Stimulated activated naive CD8-positive, alpha-beta T cell treated with anti-CD3 and anti-CD28 coated beads, Interleukin-15, Interleukin-2, amounts not matched to agents 100 ng/mL and 50 ng/mL, for 24 hours (primary cell): ENCODE data around the gene ZDHHC15.
"Not testable (repeated sequence)": the region's sequence is repeated elsewhere in the genome, so short reads cannot be mapped to it uniquely, and the experiment has no call there.

Experiments
- H3K27ac Mint-ChIP-seq: one replicate; pipeline ENCODE4 v1.8.0; 2021; ENCODE audit warnings: mild to moderate bottlenecking, mixed read lengths
- H3K27me3 Mint-ChIP-seq: one replicate; pipeline ENCODE4 v1.8.0; 2021; ENCODE audit warnings: mixed read lengths
- H3K36me3 Mint-ChIP-seq: one replicate; pipeline ENCODE4 v1.8.0; 2021; ENCODE audit warnings: low read depth, mixed read lengths
- H3K4me1 Mint-ChIP-seq: one replicate; pipeline ENCODE4 v1.8.0; 2021; ENCODE audit warnings: low read depth, mixed read lengths
- H3K4me3 Mint-ChIP-seq: one replicate; pipeline ENCODE4 v1.8.0; 2021; ENCODE audit warnings: mild to moderate bottlenecking, mixed read lengths
- H3K9me3 Mint-ChIP-seq: one replicate; pipeline ENCODE4 v1.8.0; 2021; ENCODE audit warnings: mixed read lengths

ZDHHC15 gene

DNA sequence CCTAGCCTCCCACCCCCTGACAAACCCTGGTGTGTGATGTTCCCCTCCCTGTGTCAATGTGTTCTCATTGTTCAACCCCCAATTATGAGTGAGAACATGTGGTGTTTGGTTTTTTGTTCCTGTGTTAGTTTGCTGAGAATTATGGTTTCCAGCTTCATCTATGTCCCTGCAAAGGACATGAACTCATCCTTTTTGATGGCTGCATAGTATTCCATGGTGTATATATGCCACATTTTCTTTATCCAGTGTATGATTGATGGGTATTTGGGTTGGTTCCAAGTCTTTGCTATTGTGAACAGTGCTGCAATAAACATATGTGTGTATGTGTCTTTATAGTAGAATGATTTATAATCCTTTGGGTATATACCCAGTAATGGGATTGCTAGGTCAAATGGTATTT, 174.2 kb downstream of the ZDHHC15 start:
- not testable (repeated sequence) for H3K9me3 Mint-ChIP-seq, H3K4me3 Mint-ChIP-seq, H3K27me3 Mint-ChIP-seq, H3K4me1 Mint-ChIP-seq, H3K27ac Mint-ChIP-seq
- peaks cover 25% of the 10 kb centered on the region for H3K36me3 Mint-ChIP-seq

DNA sequence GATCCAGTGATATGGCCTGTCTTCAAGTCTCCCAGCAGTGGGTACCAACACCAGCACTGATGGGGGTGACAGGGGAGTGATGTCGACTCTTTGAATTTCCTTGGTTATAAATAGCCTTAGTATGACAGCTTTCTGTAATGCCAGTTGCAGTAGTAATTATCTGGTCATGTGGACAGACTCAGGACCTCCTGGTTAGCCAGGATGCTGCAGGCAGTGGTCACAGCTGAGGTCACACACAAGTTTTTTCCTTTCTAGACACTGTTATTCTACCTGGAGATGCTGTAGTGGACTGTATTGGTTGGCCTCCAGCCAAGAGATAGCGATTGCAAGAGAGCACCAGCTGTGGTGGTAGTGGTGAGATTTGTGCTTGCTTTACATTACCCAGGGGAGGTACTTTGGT, 185.3 kb downstream of the ZDHHC15 start:
- H3K4me1 Mint-ChIP-seq, result no peaks in the 10 kb centered on the region

DNA sequence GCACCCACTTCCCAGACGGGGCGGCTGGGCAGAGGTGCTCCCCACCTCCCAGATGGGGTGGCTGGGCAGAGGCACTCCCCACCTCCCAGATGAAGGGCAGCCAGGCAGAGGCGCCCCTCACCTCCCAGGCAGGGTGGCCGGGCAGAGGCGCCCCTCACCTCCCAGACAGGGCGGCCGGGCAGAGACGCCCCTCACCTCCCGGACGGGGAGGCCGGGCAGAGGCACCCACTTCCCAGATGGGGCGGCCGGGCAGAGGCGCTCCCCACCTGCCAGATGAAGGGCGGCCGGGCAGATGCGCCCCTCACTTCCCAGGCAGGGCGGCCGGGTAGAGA, 187.7 kb downstream of the ZDHHC15 start:
- Mint-ChIP-seq H3K27ac (no peak overlapping the region), H3K36me3 (peaks cover 41% of the 10 kb centered on the region), H3K9me3 (peaks cover 5% of the 10 kb centered on the region), H3K4me1 (no peaks in the 10 kb centered on the region), H3K4me3 (no peak overlapping the region), H3K27me3 (no peaks in the 10 kb centered on the region)

More for the DNA sequence above, 185.3 kb downstream of the ZDHHC15 start:
- Mint-ChIP-seq H3K9me3 (no peaks in the 10 kb centered on the region), H3K27me3 (no peaks in the 10 kb centered on the region), H3K27ac (no peak overlapping the region), H3K4me3 (no peak overlapping the region), H3K36me3 (peaks cover 24% of the 10 kb centered on the region)

DNA sequence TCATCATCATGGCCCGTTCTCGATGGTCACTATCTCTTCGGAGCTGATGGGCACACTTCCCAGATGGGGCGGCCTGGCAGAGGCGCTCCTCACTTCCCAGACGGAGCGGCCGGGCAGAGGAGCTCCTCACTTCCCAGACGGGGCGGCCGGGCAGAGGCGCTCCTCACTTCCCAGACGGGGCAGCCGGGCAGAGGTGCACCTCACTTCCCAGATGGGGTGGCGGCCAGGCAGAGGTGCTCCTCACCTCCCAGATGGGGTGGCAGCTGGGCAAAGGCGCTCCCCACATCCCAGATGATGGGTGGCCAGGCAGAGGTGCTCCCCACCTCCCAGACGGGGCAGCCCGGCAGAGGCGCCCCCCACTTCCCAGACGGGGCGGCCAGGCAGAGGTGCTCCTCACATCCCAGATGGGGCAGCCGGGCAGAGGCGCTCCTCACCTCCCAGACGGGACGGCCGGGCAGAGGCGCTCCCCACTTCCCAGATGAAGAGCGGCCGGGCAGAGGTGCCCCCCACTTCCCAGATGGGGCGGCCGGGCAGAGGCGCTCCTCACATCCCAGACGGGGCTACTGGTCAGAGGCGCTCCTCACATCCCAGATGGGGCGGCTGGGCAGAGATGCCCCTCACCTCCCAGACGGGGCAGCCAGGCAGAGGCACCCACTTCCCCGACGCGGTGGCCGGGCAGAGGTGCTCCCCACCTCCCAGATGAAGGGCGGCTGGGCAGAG, 188.3 kb downstream of the ZDHHC15 start:
- not testable (repeated sequence) for H3K4me3 Mint-ChIP-seq, H3K4me1 Mint-ChIP-seq, H3K27ac Mint-ChIP-seq, H3K9me3 Mint-ChIP-seq, H3K27me3 Mint-ChIP-seq
- peaks cover 47% of the 10 kb centered on the region for H3K36me3 Mint-ChIP-seq

DNA sequence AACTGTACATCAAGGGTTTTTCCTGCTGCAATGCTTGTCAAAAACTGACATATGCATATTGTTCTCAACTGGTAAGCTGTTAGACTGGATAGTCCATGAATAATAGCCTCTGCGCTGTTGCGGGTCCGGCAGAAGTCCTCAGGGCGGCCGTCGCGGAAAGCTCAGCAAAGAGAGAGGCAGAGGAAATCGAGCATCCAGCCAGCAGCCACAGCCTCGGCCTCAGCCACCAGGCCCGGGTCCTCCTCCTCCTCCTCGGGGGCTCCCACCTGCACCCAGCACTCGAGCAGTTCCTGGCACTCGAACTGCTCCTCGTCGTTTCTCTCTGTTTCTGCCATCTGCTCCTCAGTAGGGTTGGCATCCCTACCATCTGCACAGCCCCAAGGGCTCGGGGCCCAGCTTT, 195.2 kb downstream of the ZDHHC15 start:
- peaks cover 76% of the 10 kb centered on the region for H3K36me3 Mint-ChIP-seq
- H3K27me3 Mint-ChIP-seq, result no peaks in the 10 kb centered on the region
- H3K9me3 Mint-ChIP-seq, result peaks cover 16% of the 10 kb centered on the region

More for the DNA sequence above, 195.2 kb downstream of the ZDHHC15 start:
- Mint-ChIP-seq H3K4me1 (no peaks in the 10 kb centered on the region), H3K27ac (no peak overlapping the region), H3K4me3 (no peak overlapping the region)
